Medulla oblongata (tissue), 1 donor: ENCODE results near the gene GHR.

ENCODE experiments used
- DNase-seq: peaks from one replicate; pipeline ENCODE4 v3.0.0-alpha.2; 2015; ENCODE audit errors: extremely low spot score

Gene GHR

DNA sequence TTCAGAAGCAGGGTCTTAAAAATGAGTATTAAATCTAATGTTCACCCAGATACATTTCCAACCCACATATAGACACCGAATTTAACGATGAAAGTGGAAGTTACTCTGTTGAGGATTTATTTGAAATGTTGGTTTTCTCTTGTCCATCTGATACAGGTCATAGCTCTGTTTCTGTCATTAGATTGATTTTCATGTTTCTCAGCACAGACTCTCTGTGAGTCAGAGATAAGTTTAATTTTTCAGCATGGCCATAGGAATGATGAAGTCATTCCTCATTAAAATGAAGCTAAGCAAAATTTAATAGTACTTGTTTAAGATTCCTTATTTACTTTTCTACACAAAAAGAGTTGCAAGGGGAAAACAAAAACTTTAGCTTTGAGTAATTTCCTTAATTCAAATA, 38.8 kb downstream of the GHR start:
- no peak for DNase-seq

DNA sequence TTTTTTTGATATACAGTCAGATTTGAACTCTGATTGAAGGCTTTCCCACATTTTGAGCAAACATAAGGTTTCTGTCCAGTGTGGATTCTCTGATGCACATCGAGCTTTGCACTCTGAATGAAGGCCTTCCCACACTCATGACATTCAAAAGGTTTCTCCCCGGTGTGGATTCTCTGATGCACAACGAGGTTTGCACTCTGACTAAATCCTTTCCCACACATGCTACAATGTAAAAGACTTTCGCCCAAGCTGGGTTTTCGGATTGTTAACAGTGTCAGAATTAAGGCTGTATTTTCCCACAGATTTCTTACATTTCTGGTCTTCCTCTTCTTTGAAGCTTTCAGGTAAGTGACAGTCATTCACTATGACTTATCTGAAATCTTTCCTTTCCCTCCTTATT, 44.3 kb downstream of the GHR start:
- DNase-seq: no peak

DNA sequence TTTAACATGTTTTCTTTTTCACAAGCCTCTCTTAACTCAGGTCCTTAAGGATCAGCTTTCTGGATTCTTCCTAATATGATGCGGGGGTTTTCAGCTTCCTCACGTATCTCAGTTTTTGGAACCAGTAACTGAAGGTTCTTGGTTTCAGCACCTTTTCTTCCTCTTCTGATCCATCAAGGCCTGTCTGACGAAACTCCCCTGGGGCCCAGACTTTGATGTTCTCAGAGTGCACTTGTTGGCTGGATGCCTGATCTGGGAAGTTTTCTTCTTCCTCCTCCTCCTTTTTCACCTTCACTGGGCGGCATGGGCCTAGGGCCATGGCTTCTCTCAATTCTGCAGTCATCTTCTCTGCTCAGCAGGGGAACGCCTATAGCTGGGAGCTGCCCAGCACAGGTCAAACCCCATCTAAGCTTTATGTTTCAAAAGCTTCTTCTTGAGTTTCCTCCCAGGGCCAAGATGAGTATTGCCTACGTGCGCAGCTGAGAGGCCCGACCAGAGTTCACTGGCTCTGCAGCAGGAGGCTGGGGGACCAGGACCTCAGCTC, 44.8 kb downstream of the GHR start:
- DNase-seq: no peak

DNA sequence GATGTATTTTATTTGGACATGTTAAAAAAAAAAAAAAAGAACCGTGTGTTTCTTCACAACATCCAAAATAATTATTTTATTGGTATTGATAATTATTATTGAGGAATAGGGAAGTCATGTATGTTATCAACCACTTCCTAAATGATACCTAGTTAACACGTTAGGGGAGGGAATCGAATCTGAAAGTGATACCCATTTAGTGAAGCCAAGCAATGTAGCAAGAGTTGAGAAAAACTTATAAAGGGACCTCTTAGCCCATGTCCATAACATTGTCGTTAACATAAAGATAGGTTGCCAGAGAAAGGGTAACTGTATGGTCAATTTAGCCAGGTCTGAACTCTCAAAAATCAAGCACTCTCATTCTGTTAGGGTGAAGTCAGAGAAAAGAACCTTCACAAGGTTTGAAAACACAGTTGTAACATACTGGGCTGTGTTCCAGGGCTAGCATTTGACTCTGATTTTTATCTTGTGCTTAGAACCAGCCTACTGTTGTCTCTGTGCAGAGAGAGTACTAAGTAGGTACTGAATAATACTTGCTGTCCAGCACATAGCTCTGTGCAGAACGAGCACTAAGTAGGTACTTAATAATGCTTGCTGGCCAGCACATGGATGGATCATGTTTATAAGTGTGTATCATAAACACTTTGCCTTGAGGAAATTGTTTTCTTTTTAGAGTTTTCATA, 60.4 kb downstream of the GHR start:
- DNase-seq: no peak

DNA sequence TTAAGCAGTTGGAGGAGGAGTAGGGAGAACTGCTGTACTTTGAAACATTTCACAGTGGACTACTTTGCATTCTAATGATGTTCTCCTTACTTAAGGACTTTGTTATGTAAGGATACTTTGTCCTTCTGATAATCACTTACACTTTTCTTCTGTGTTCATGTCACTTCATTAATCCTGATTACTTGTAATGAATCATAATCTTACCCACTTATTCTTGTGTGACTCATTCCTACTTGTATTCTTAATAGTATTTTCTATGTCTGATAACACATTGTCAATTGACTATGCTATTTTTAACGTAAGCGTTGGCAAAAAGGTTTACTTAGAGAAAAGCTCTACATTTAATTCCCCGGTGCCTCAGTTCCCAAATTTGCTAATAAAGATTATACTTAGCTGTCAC, 63.8 kb downstream of the GHR start:
- DNase-seq: no peak

DNA sequence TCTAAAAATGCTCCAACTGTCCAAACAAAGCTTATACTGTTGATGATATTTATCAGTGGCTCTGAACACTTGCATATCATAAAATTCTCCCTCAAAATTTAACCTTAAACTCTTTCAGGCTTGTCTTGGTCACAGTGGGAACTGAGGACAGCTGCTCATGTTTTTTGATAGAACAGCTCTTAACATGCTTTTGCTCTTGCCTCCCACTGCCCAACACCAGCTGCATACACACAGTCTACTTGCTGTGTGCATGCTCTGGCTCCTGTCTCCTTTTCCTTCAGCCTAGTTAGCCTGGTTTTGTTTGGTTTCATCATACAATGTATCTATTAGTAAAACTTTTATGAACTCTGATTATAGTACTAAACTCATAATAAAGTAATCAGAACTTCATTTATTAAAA, 64.6 kb downstream of the GHR start:
- DNase-seq: no peak

GRCh38 chr5:42490831-42491230, 67.6 kb downstream of the GHR start:
- DNase-seq: no peak

DNA sequence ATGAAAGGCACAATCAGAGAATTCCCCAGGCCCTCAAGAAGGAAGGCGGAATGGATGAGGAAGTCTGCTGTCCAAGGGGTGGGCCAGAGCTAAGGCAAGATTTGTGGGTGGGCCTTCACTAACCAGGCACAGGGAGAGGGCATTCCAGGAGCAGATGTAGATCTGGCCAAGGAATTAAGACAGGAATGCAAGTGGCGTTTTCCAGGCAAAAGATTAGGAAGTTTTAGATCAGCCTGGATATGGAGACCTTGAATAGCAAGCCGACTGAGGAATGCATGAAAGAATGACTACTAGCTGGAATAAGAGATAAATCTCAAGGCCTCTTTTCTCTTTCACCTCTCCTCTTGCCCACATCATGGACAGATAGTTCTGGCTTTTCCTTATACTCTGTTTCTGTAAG, 68.5 kb downstream of the GHR start:
- DNase-seq: no peak

DNA sequence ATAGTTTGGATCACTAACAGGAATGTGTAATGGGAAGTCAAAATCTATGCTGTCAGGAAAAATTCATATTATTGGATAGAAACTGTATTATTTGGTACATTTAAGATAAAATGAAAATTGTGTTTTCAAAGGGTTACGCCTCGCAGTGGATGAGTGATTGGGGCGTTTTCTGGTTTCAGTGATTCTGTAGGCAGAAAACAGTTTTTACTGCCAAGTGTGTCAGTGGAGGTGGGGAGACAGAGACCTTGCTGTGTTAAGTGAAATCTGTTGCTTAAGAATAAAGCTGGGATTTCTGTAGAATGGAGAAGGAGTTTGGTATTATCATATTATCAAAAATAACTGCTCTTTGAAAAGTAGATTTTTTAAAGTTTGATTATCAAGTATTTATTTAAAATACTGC, 69.7 kb downstream of the GHR start:
- no peak for DNase-seq

GRCh38 chr5:42494414-42494813, 71.2 kb downstream of the GHR start:
- no peak for DNase-seq

DNA sequence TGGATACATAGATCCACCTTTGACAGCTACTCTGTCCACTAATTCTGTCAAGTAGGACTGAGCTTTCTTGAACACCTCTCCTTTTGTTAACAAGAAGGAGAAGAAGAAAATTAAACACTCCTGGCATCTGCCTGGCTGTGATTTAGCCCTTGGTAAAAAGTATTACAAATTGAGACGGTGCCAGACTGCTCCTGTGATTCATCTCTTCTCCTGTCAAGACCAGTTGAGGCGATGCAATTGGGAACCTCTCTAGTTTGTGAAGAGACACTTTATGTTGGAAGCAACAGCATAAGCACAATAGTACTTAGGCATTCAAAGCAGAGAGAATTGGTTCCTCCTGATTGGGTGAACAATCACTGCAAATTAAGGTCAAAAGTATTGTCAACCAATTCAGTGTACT, 72.7 kb downstream of the GHR start:
- no peak for DNase-seq

DNA sequence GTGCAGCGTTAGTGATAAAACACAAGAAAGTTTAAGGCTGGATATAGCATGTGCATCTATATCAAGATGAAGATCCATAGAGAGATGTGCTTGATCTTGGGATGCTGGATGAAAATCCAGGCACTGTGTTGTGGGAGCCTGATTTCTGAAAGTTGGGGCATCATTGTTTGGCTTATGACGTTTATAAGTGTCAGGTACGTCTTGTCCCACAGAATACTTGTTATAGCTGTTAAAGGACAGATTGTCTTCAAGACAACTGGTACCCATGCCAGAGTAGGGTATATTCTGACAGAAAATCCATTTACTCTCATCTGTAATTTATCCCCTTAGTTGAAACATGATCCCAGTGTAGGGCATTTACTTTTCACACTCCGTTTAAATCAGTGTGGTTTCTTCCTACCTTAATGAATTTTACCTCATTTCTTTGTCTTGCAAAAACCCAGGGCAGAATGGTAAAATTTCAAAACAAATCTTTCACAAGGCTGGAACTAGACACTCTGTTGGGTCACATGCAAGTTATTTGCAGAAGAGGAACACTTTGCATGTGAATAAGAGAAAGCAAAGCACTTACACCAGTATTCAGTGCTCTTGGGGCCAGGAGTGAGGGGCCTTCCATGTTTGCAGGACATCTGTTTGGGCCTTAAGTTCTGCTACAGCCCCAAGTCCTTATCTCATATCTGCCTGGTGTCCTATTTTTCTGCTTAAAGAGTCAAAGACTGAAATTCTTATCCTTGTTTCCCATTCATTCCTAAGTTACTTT, 73.3 kb downstream of the GHR start:
- DNase-seq: no peak

DNA sequence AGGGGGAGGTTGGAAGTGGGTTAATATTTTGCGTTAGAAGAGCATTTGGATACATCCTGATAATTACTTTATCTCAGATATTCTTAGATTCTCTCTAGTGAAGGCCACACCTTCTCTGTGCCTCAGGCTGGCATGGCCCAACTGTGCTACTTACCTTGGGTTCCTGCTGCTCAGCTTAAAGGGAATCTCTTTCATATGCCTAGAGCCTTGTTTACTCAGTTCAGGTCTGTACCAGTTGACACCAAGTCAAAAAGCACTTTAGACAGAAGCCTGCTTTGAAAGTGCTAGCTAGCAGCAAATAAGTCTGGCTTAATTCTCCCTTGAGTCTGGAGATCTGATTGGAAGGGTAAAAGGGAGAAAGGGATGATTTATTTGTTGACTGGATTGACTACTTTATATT, 74.8 kb downstream of the GHR start:
- no peak for DNase-seq

GRCh38 chr5:42499016-42499415, 75.8 kb downstream of the GHR start:
- no peak for DNase-seq

GRCh38 chr5:42500003-42500599, 76.9 kb downstream of the GHR start:
- DNase-seq: no peak

GRCh38 chr5:42502613-42503470, 79.6 kb downstream of the GHR start:
- DNase-seq: no peak

GRCh38 chr5:42506662-42507061, 83.4 kb downstream of the GHR start:
- no peak for DNase-seq

DNA sequence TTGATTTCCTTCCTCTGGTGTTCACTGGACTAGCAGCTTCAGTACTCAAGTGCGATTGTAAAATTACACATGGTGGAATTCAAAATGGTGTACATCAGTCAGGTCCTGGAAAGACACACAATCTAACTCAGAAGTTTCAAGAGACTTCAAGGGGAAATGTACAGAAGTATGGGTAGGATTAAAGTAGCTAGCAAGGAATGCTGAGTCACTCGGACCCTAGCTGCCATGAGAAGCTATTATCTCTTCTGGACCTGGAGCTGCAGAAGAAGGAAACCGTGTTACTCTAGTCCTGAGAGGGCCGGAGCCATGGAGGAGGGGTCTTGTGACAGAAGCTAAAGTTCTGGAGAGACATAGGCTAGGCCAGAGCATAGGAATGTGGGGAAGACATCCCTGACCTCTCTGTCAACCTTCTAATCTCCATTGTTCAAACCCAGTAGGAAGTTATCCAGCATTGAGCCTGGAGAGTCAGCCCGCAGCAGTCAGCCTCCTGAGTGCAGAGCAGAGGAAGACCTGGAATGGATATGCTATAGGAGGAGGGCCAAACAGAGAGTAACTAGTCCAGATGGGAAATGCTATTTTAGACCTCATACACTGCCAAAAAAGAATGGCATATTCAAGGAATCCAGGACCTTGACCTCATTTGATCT, 84.3 kb downstream of the GHR start:
- no peak for DNase-seq

DNA sequence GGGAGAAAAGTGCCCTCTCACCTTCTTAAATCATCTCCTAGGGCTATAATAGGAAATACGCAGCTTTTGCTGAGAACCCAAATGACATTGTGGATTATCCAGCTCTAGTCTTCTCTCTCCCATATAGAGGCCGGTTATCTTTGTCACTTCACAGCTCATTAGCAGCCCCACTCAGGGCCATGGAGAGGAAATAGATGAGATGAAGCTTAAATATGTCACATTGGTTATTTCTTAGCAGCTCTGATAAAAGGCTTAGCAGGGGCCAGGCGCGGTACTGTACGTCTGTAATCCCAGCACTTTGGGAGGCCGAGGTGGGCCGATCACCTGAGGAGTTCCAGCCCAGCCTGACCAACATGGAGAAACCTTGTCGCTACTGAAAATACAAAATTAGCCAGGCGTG, 90.0 kb downstream of the GHR start:
- DNase-seq: no peak

GRCh38 chr5:42514754-42515153, 91.5 kb downstream of the GHR start:
- DNase-seq: no peak

DNA sequence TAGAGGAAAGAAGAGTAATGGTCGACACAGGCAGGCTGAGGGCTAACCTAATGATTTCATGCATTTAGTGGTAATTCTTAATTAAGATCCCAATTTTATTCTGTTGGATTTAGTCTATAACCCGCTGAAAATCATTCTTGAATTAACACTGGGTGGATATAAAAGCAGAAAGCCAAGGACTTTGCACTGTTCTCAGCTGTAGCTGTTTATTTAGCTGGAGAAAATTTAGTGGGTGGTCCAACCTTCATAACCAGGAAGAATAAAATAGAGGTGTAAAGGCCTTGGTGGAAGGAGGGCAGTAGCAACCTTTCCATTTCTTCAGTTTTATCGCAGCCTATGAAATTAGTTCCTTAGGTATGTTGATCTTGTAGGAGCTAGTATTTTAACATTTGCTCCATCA, 92.3 kb downstream of the GHR start:
- DNase-seq: no peak
